Activated CD8-positive, alpha-beta memory T cell treated with anti-CD3 and anti-CD28 coated beads for 1 hour (primary cell): ENCODE results near the gene U2AF1L4.

Experiments
- DNase-seq, 2 donors: peaks; one replicate each; pipeline ENCODE4 v3.0.0-alpha.2; 2020; ENCODE audit warnings: low read depth in 1 of 2; ENCODE audit errors: extremely low read depth in 1 of 2

U2AF1L4 gene

GRCh38 chr19:35742121-35742724 lies 3.0 kb downstream of the U2AF1L4 start, which contains the start of gene IGFLR1:
TSS of gene IGFLR1 (minus strand) at chr19:35742452. CDS start at chr19:35741180, 1,272 bp downstream.
- peak in 1 of 2 donors; percentile 36 for DNase-seq

- DNase-seq = no peak
Measured at GRCh38 chr19:35741203-35741515, 4.1 kb downstream of the U2AF1L4 start.

GRCh38 chr19:35740423-35741202 lies 4.6 kb downstream of the U2AF1L4 start:
- DNase-seq = peak; percentile 87 to 92

- DNase-seq = no peak
Measured at GRCh38 chr19:35740108-35740422, 5.2 kb downstream of the U2AF1L4 start.

- DNase-seq = no peak
Measured at GRCh38 chr19:35739275-35740107, 5.7 kb downstream of the U2AF1L4 start.

GRCh38 chr19:35738887-35739229 lies 6.4 kb downstream of the U2AF1L4 start:
- DNase-seq = no peak

GRCh38 chr19:35738021-35738886 lies 7.0 kb downstream of the U2AF1L4 start:
- DNase-seq = no peak

- no peak for DNase-seq
Measured at GRCh38 chr19:35736913-35737886, 8.0 kb downstream of the U2AF1L4 start.

GRCh38 chr19:35734889-35735288 lies 10.3 kb downstream of the U2AF1L4 start:
- no peak for DNase-seq

- DNase-seq = no peak
Measured at GRCh38 chr19:35734273-35734672, 10.9 kb downstream of the U2AF1L4 start.

GRCh38 chr19:35733180-35734125 lies 11.8 kb downstream of the U2AF1L4 start:
- no peak for DNase-seq

- no peak for DNase-seq
Measured at GRCh38 chr19:35732540-35733179, 12.6 kb downstream of the U2AF1L4 start.

GRCh38 chr19:35731779-35732405 lies 13.3 kb downstream of the U2AF1L4 start:
- DNase-seq = no peak

GRCh38 chr19:35731353-35731752 lies 13.9 kb downstream of the U2AF1L4 start:
- DNase-seq = no peak

GRCh38 chr19:35730326-35730725 lies 14.9 kb downstream of the U2AF1L4 start:
- DNase-seq = no peak

GRCh38 chr19:35729763-35730162 lies 15.5 kb downstream of the U2AF1L4 start:
- DNase-seq = no peak

GRCh38 chr19:35729021-35729420 lies 16.2 kb downstream of the U2AF1L4 start:
- DNase-seq = no peak
